GM19455 (cell line): ENCODE results near the gene HUNK.
"Not testable (repeated sequence)": the region's sequence is repeated elsewhere in the genome, so short reads cannot be mapped to it uniquely, and the experiment has no call there.

Experiments used
- ATAC-seq: cut with Tn5 transposase; IDR thresholded peaks from one replicate; pipeline ENCODE4 v1.9.1; 2021; ENCODE audit not compliant: unreplicated experiment

Gene HUNK

GRCh38 chr21:31992391-31992790 lies 119.6 kb downstream of the HUNK start:
- no peak for ATAC-seq

DNA sequence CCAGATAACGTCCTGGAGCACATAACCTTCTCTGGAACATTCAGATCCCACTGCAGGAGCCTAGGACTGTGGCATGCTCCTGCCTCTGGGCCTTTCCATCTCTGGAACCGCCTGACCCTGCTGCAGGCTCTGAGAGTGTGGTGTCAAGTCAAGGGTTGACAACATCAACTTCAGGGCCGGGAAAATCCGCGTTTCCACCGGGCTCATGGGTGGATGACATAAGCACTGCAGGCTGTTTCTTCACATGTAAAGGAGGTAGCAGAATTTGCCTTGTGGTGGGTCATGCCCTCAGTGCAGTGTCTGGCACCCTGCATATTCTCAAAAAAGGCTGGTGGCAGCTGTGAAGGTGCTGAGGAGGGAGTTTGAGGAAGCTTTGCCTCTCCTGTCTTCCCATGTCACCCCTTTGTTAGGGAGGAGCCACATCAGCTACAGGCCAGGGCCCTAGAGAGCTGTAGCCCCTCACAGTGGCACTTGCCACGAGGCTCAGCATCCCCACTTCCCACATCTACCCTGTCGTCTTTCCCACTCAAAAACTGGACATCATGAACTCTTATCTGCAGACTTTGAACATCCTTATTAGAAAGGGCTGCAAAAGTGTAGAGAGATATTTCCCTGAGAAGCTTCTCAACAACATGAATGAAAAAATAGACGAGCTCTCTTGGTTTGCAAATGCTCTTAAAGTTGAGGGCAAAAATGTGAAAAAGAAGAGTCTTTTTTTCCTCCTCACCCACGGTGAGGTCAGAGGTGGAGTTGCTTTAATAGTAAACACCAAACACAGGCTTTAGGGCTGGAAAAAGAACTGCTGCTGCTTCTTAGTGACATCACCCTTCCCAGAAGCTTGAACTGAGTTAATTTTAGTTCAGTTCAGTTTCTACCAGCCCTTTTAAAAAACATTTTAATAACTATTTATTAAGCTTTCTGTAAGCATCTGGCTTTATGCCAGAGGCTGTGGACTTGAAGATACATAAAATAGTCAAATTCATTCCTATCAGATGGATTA lies 121.3 kb downstream of the HUNK start:
- ATAC-seq: no peak

GRCh38 chr21:31997191-31997590 lies 124.4 kb downstream of the HUNK start:
- no peak for ATAC-seq

DNA sequence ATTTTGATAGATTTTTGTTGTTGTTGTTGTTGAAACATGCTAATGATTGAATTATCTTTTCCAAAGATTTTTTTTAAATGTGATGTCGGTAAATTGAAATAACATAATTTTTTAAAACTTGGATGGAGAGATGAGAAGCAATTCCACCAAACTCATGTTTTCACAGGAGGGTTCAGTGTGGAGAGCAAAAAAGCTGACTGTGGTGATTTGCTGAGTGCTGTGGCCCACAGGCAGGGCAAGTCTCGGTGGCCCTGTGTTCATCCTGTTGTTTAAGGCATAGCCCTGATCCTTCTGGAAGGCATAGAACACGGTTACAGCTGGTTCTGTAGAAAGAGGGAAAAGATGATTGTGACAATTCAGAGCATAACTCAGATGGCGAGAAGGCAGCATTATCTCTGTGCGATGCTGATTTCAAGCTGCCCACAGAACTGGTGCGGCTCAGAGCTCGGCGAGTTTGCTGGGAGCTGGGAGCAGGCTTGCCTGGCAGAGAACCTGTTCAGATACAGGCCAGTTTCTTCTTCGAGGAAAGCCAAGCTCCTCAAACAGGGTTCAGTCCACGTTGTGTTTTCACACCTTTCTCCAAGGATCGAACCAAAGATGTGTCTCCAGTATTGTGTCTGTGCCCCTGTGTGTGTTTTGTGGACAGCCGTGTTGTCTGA lies 127.1 kb downstream of the HUNK start:
- no peak for ATAC-seq

GRCh38 chr21:32001390-32001789 lies 128.6 kb downstream of the HUNK start:
- ATAC-seq: no peak

DNA sequence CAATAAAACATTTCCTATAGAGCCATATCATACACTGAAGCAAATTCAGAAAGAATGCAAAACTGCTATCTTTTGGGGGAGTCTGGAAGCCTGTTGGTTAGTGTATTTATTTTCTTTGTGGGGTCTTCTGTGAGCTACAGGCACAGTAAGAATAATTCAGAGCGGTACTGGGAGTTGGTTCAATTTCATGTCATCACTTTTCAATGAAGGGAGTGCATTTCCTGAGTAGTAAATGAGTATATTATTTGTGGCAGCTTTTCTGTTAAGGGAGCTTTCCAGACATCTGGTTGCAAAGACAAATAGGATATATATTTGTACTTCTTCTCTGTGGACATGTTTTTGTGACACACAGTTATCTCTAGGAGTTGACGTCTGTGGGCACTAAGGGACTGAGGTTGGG lies 130.6 kb downstream of the HUNK start:
- no peak for ATAC-seq

DNA sequence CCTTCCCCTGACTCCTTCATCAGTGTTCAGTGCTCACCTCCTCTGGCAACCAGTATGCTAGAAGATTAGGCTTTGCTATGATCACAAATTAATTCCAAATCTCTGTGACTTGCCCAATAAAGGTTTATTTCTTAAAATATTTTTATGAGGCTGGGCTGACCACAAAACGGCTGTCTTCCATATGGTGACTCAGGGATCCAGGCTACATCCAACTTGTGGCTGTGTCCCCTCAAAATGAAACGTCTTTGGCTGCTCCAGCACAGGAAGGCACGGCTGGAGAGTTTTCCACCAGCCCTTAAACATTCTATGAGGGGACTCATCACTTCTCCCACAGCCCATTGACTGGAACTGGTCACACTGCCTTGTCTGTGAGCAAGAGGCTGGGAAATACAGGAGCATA lies 131.5 kb downstream of the HUNK start:
- no peak for ATAC-seq

DNA sequence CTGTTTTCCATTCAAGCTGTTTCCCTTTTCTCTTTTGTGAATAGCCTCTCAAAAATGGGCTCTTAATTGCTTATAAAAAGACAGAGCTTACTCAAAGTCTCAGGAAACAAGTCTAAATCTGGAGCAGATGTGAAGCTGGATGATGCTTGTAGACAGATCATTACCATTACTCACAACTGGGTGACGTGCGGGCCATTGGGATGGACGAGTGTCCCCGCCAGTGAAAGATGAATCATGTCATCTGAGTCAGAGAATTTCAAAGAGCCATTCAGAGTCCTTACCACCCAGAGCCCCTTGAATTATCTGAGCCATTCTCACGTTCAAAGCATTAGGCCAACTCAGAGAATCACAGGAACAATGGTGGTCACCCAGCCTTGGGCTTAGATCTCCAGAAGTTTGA lies 134.6 kb downstream of the HUNK start:
- no peak for ATAC-seq

DNA sequence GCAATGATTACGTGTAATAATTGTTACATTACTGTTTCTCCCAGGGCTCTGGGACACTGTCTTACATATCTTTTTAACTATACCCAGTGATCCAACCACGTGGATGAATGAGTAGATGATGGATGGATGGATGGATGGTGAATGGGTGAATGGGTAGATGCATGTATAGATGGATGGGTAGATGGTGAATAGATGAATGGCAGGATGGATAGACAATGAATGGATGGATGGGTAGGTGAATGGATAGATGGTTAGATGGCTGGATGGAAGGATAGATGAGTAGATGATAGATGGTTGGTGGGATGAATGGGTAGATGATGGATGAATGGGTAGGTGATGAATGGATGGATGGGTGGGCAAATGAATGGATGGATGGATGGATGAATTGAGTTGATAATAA lies 135.9 kb downstream of the HUNK start:
- no peak for ATAC-seq

DNA sequence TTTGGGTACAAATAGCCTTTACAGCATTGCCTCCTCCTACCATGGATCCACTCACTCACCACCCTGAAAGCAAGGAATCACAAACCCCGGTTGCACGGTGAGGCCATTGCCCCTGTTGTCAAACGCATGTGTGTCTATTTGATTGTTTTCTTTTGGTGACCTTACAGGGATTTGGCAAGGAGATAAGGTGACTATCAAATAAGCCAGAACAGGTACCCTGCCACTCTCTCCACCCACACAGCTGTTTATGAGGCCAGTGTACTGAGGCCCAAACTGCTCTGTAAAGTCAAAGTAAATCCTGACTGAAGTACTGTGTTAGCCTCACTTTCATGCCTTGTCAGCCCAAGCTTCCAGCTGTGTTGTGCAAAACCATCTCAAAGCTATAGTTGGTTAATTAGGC lies 136.4 kb downstream of the HUNK start:
- no peak for ATAC-seq

DNA sequence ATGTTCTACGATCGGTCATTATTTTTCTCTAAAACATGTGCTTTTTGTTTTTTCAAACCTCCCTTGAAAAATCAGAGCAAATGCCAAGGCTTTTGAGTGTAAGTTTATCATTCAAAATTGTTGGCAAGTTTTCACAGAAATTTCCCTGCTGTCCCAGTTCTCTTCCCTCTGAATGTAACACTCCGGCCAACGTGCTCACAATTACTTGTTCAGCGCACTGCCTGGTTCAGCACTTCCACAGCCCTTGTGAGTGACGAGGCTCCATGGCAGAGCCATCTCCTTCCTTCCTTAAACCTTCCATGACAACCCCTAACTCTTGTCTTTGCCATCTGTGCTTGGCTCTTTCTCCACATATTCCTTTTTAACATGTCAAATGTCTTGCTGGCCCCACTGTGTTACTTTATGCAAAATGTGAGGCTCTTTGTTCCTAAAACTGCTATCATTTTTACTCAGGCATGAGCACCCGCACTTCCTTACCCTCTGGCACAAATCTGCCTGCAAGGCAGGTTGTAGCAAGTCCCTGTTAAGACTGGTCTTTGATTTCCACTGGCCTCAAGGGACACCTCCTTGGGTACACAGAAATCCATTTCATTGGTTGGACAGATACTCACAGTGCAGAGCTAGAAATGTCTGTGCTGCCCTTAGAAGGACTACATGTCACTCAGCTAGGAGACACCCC lies 142.8 kb downstream of the HUNK start:
- ATAC-seq: no peak

DNA sequence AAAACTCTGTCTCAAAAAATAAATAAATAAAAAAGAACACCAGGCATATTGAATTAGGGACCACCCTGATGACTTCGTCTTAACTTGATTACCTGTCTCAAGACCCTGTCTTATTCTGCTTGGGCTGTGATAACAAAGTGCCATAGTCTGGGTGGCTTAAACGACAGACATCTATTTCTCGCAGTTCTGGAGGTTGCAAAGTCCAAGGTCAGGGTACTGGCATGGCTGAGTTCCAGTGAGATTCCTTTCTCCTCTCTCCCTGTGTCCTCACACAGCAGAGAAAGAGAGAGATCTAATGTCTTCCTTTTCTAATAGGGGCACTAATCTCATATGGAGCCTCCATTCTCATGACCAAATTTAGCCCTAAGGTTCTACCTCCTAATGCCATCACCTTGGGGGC lies 145.6 kb downstream of the HUNK start:
- ATAC-seq: no peak

- no peak for ATAC-seq
Observed at GRCh38 chr21:32020564-32020963, 147.7 kb downstream of the HUNK start.

DNA sequence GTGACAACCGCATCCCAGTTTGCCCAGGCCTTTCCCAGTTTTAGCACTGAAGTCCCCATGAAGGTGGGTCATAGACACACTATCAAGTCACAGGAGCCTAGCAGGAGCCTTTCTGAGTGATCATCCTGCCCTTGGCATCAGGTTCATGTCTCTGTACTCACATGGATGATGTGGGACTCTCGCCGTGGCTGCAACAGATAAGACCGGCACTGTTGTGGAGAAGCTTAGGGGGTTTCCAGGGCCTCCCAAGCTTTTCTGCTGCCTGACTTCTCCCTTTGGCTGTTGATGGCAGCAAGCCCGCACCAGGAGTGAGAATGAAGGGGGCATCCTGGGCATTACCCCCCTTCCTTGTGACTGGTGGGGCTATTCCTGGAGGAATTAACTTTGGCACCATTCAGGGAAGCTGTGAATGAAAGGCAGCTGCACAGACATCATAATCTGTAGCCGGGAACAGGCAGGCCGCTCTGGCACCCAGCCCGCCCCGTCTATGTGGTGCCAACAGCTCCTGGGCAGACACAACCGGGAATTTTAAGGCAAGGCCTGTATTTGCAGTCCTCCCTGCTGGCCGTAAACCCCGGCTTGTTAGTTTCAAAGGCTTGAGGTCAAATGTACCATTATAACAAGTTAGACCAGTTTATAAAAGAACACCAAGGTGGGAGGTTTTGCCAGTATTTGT lies 148.6 kb downstream of the HUNK start:
- no peak for ATAC-seq

DNA sequence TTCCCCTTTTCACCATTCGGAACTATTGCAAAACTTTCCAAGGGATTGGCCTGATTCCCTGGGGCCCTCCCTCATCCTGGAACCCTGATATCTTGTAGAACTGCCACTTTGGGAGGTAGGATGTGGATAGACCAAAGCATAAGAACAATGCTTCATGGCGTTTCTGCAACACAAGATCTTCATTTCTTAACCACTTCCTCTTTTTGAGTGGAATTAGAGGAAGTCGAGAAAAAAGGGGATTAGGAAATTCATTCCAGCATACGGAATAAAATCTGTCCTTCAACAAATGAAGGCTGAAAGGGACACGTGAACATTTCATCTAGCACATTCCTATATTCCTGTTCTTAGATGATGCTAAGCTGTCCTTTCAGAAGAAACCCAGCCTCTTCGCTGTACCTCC lies 149.3 kb downstream of the HUNK start:
- no peak for ATAC-seq

GRCh38 chr21:32030146-32030652 lies 157.4 kb downstream of the HUNK start:
- ATAC-seq: no peak

- ATAC-seq: no peak
Observed at GRCh38 chr21:32034850-32035249, 162.0 kb downstream of the HUNK start.

GRCh38 chr21:32035617-32036016 lies 162.8 kb downstream of the HUNK start:
- ATAC-seq: no peak

- ATAC-seq: no peak
Observed at GRCh38 chr21:32036756-32037155, 163.9 kb downstream of the HUNK start.

DNA sequence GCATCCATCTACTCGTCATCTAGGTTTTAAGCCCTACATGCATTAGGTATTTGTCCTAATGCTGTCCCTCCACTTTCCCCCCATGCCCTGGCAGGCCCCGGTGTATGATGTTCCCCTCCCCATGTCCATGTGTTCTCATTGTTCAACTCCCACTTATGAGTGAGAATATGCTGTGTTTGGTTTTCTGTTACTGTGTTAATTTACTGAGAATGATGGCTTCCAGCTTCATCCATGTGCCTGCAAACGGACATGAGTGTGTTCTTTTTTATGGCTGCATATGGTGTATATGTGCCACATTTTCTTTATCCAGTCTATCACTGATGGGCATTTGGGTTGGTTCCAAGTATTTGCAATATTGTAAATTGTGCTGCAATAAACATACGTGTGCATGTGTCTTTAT lies 165.9 kb downstream of the HUNK start:
- ATAC-seq: not testable (repeated sequence)

- ATAC-seq: no peak
Observed at GRCh38 chr21:32043458-32043857, 170.6 kb downstream of the HUNK start.
